NCI-H1092 treated with DMSO at 0.1 percent for 48 hours (cell line): ENCODE data around the gene RAPGEF4.
"Not testable (repeated sequence)": the region's sequence is repeated elsewhere in the genome, so short reads cannot be mapped to it uniquely, and the experiment has no call there.

Experiments used
- DNase-seq: peaks from one replicate; lab custom pipeline; 2025; lab: John Stamatoyannopoulos, UW

The RAPGEF4 gene

GRCh38 chr2:173034143-173034542, 298.5 kb downstream of the RAPGEF4 start:
- no peak for DNase-seq

- DNase-seq: no peak
Observed at GRCh38 chr2:173037245-173038120, 301.8 kb downstream of the RAPGEF4 start.

GRCh38 chr2:173038257-173038656, 302.6 kb downstream of the RAPGEF4 start:
- DNase-seq: not testable (repeated sequence)

- DNase-seq: no peak
Observed at GRCh38 chr2:173040729-173041128, 305.1 kb downstream of the RAPGEF4 start.

- no peak for DNase-seq
Observed at GRCh38 chr2:173043476-173043875, 307.8 kb downstream of the RAPGEF4 start.

- no peak for DNase-seq
Observed at GRCh38 chr2:173043897-173044519, 308.4 kb downstream of the RAPGEF4 start.

GRCh38 chr2:173044686-173045085, 309.0 kb downstream of the RAPGEF4 start:
- no peak for DNase-seq

GRCh38 chr2:173045181-173045580, 309.5 kb downstream of the RAPGEF4 start:
- DNase-seq: no peak

- DNase-seq: no peak
Observed at GRCh38 chr2:173048522-173048896, 312.9 kb downstream of the RAPGEF4 start.

GRCh38 chr2:173048897-173049661, 313.4 kb downstream of the RAPGEF4 start:
- no peak for DNase-seq

- DNase-seq: no peak
Observed at GRCh38 chr2:173049831-173050230, 314.2 kb downstream of the RAPGEF4 start.

- DNase-seq: no peak
Observed at GRCh38 chr2:173050684-173051083, 315.0 kb downstream of the RAPGEF4 start.

GRCh38 chr2:173051463-173052215, 316.0 kb downstream of the RAPGEF4 start:
- no peak for DNase-seq

GRCh38 chr2:173053043-173053699, 317.5 kb downstream of the RAPGEF4 start:
- DNase-seq: no peak

GRCh38 chr2:173054466-173054865, 318.8 kb downstream of the RAPGEF4 start:
- DNase-seq: no peak

- no peak for DNase-seq
Observed at GRCh38 chr2:173056705-173057364, 321.2 kb downstream of the RAPGEF4 start.

GRCh38 chr2:173058097-173058496, 322.5 kb downstream of the RAPGEF4 start:
- DNase-seq: no peak

GRCh38 chr2:173058673-173059072, 323.0 kb downstream of the RAPGEF4 start:
- no peak for DNase-seq

GRCh38 chr2:173059292-173059691, 323.6 kb downstream of the RAPGEF4 start:
- DNase-seq: no peak

- no peak for DNase-seq
Observed at GRCh38 chr2:173059971-173060461, 324.4 kb downstream of the RAPGEF4 start.

- DNase-seq: no peak
Observed at GRCh38 chr2:173062801-173063200, 327.2 kb downstream of the RAPGEF4 start.
